HepG2 (cell line): ENCODE results near the gene SREBF1. TPM values are rescaled to one million over a fixed set of nuclear protein-coding genes. Genes with fewer than 3 reads are reported as not detected.
A peak's percentile ranks its signal among the peaks of the same experiment; 100 is the strongest.

ENCODE experiments used
- ATF3 ChIP-seq: sonication (generic); formaldehyde crosslinking; IDR thresholded peaks from 2 replicates; pipeline ENCODE4 v1.4.0; 2020; ENCODE audit warnings: missing genetic modification reagents
- BCLAF1 ChIP-seq: fragments of 450-650 bp; IDR thresholded peaks from 2 replicates; pipeline ENCODE4 v1.6.1; 2017; ENCODE audit warnings: mild to moderate bottlenecking
- ETV6 ChIP-seq: sonication (generic); formaldehyde crosslinking; conservative IDR thresholded peaks from 2 replicates; pipeline ENCODE4 v1.4.0; 2020; ENCODE audit warnings: missing genetic modification reagents
- FIP1L1 ChIP-seq: fragments of 200-400 bp; formaldehyde crosslinking; IDR thresholded peaks from 2 replicates; pipeline ENCODE4 v1.6.1; 2018; ENCODE audit warnings: low read depth, mild to moderate bottlenecking, low read length, moderate library complexity, borderline replicate concordance; ENCODE audit not compliant: insufficient read depth
- FOXK2 ChIP-seq: fragments of 450-650 bp; IDR thresholded peaks from 2 replicates; pipeline ENCODE4 v1.6.1; 2016
- HNF4A ChIP-seq: sonication (generic); formaldehyde crosslinking; IDR thresholded peaks from 2 replicates; pipeline ENCODE4 v1.4.0; 2020; ENCODE audit warnings: missing genetic modification reagents
- MXI1 ChIP-seq: IDR thresholded peaks from 3 replicates; pipeline ENCODE4 v1.6.1; 2012; ENCODE audit warnings: low read depth, low read length, inconsistent platforms, borderline replicate concordance
- NFAT5 ChIP-seq: sonication (generic); formaldehyde crosslinking; IDR thresholded peaks from 2 replicates; pipeline ENCODE4 v1.4.0; 2020; ENCODE audit warnings: missing genetic modification reagents
- NFATC3 ChIP-seq: sonication (generic); formaldehyde crosslinking; IDR thresholded peaks from 2 replicates; pipeline ENCODE4 v1.5.1; 2020; ENCODE audit warnings: mild to moderate bottlenecking, missing genetic modification reagents
- NFKBIZ ChIP-seq: IDR thresholded peaks from 2 replicates; pipeline ENCODE4 v1.6.1; 2018; ENCODE audit warnings: missing genetic modification reagents, missing compliant biosample characterization
- NR2F1 ChIP-seq, 2 experiments: fragments of 450-650 bp in 1 of 2; formaldehyde crosslinking in 1 of 2; IDR thresholded peaks; 2 replicates each; pipeline versions ENCODE4 v1.5.0 to v1.6.1; 2016 to 2020; ENCODE audit warnings: mild to moderate bottlenecking in 1 of 2, missing compliant biosample characterization in 1 of 2, missing genetic modification reagents in 1 of 2, moderate library complexity in 1 of 2
- RNF219 ChIP-seq: sonication (generic); formaldehyde crosslinking; IDR thresholded peaks from 2 replicates; pipeline ENCODE4 v1.5.0; 2020; ENCODE audit warnings: mild to moderate bottlenecking, missing genetic modification reagents
- SIN3B ChIP-seq: fragments of 150-350 bp; IDR thresholded peaks from 2 replicates; pipeline ENCODE4 v1.6.1; 2014; ENCODE audit warnings: low read length
- SOX13 ChIP-seq, 3 experiments: fragments of 450-650 bp in 1 of 3; sonication (generic) in 1 of 3; formaldehyde crosslinking in 1 of 3; IDR thresholded peaks in 2 of 3; conservative IDR thresholded peaks in 1 of 3; 2 replicates each; pipeline versions ENCODE4 v1.5.0 to v1.6.1; 2016 to 2020; ENCODE audit warnings: antibody characterized with exemption in 1 of 3, mild to moderate bottlenecking in 1 of 3, missing compliant biosample characterization in 1 of 3, missing genetic modification reagents in 1 of 3, moderate library complexity in 1 of 3
- ZBTB7A ChIP-seq: sonication (generic); formaldehyde crosslinking; IDR thresholded peaks from 2 replicates; pipeline ENCODE4 v1.8.0; 2022; ENCODE audit warnings: mild to moderate bottlenecking, missing genetic modification reagents
- ZMYM3 ChIP-seq: sonication (generic); formaldehyde crosslinking; IDR thresholded peaks from 2 replicates; pipeline ENCODE4 v1.5.1; 2020; ENCODE audit warnings: mild to moderate bottlenecking, missing genetic modification reagents
- ZNF430 ChIP-seq: sonication (generic); formaldehyde crosslinking; IDR thresholded peaks from 2 replicates; pipeline ENCODE4 v1.9.0; 2021; ENCODE audit warnings: mild to moderate bottlenecking, missing genetic modification reagents
- ZNF605 ChIP-seq: sonication (generic); formaldehyde crosslinking; IDR thresholded peaks from 2 replicates; pipeline ENCODE4 v1.8.0; 2022; ENCODE audit warnings: mild to moderate bottlenecking, missing genetic modification reagents
- polyA plus RNA-seq, 8 experiments: library from polyadenylated mRNA; depleted of rRNA in 3 of 8; stranded (reverse) in 7 of 8; unstranded in 1 of 8; fragments of >200 nt; fragmentation: Illumina TruSeq in 4 of 8; extraction: Trizol in 4 of 8; gene quantifications; 2 replicates each; pipeline versions ENCODE4 v1.2.1 to v1.2.3, GENCODE V29; 2011 to 2016; ENCODE audit warnings: low read depth in 4 of 8, missing spikeins in 1 of 8, mixed read lengths in 1 of 8; ENCODE audit not compliant: insufficient read depth in 1 of 8
- total RNA-seq, 5 experiments: library from RNA; depleted of rRNA; stranded (reverse); fragments of >200 nt; fragmentation: Illumina TruSeq; extraction: Trizol; gene quantifications; 2 replicates each; pipeline ENCODE4 v1.2.3, GENCODE V29; 2016; ENCODE audit warnings: low read depth in 1 of 5

Gene SREBF1
- total and polyA plus RNA-seq, 2 of the 13 experiments (the other 11 are each of a cell fraction or from before 2014, with no cell fraction given): 34.3 to 38.0 TPM

GRCh38 chr17:17837380-17837821, 615 bp upstream of the SREBF1 start (continued):
- no peak for TF ChIP-seq RNF219 (CRISPR knock-in tag)
- TF ChIP-seq ATF3: peak; percentile 35; the same call in 1 of the 2 replicates
- TF ChIP-seq NR2F1 (CRISPR knock-in tag; IDR thresholded peaks at IDR 0.05): no peak; a peak in 1 of 4 replicates
- TF ChIP-seq ZMYM3 (CRISPR knock-in tag): 0 out of 2 replicates have a peak, but pooled peaks have one; percentile 38
- TF ChIP-seq ZNF605 (CRISPR knock-in tag): peak; percentile 20; the same call in 1 of the 2 replicates
- no peak for TF ChIP-seq ZBTB7A (CRISPR knock-in tag)
- no peak for TF ChIP-seq SOX13 (IDR thresholded peaks at IDR 0.05)
- TF ChIP-seq SOX13 (CRISPR knock-in tag; conservative IDR thresholded peaks at IDR 0.05 in 1 of 2, IDR thresholded peaks at IDR 0.05 in 1 of 2): 0 out of 4 replicates have a peak, but pooled peaks of 1 of the 2 experiments have one; percentile 0
- peak; percentile 29; the same call in 1 of the 2 replicates for TF ChIP-seq ZNF430
- no peak for TF ChIP-seq NFKBIZ (CRISPR knock-in tag)
- no peak for TF ChIP-seq BCLAF1
- no peak for TF ChIP-seq NFAT5 (CRISPR knock-in tag)
- no peak for TF ChIP-seq SIN3B
- no peak for TF ChIP-seq ETV6 (CRISPR knock-in tag)
- TF ChIP-seq MXI1: 0 out of 3 replicates have a peak, but pooled peaks have one; percentile 14
- 0 out of 2 replicates have a peak, but pooled peaks have one; percentile 3 for TF ChIP-seq HNF4A (CRISPR knock-in tag)
- TF ChIP-seq FOXK2: no peak
- TF ChIP-seq FIP1L1: no peak
- no peak for TF ChIP-seq NFATC3
